Fibroblast of the aortic adventitia (primary cell): ENCODE results near the gene DGKK. TPM values are rescaled to one million over a fixed set of nuclear protein-coding genes. Genes with fewer than 3 reads are reported as not detected.
A peak's percentile ranks its signal among the peaks of the same experiment; 100 is the strongest.

ENCODE experiments used
- DNase-seq: peaks from one replicate; pipeline ENCODE4 v3.0.0-alpha.2; 2010; ENCODE audit warnings: low read depth
- H3K4me3 ChIP-seq: 2 replicates; pipeline ENCODE4 v1.5.1; 2011; ENCODE audit warnings: low read depth, mild to moderate bottlenecking, control low read depth, low read length, moderate library complexity
- CTCF ChIP-seq: IDR thresholded peaks from 2 replicates; pipeline ENCODE4 v1.5.1; 2011; ENCODE audit warnings: mild to moderate bottlenecking, low read length, control low read depth, inconsistent platforms; ENCODE audit not compliant: insufficient read depth
- total RNA-seq: library from RNA; depleted of rRNA; stranded (reverse); fragments of >200 nt; gene quantifications from 2 replicates; pipeline ENCODE4 v1.2.3, GENCODE V29; 2012; ENCODE audit warnings: low replicate concordance

Gene DGKK
- total RNA-seq, 1 donor: not detected

GRCh38 chrX:50452782-50453181 is 17.8 kb downstream of the DGKK start:
- no peak overlapping the region for H3K4me3 ChIP-seq
- TF ChIP-seq CTCF: no peak
- DNase-seq: no peak

- H3K4me3 ChIP-seq: no peak overlapping the region
- TF ChIP-seq CTCF: no peak
- DNase-seq: no peak
Measured at GRCh38 chrX:50450324-50450723, 20.3 kb downstream of the DGKK start.

DNA sequence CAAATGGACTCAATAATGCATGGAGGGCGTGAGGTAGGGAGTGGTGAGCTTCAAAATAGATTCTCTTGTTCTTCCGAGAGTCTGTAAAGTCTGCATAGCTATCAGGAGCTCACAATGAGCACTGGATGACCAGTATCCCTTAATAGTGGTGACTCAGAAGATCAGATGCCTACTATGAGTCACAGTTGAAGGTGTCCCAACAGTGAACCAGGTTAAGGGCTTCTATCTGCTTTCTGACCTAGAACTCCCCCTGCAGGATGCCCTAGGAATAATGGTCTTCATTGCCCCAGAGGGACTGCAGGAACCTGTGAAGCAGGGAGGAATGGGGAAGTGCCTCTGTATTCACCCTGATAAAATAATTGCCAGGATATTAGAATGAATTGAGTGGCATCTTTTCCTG is 22.1 kb downstream of the DGKK start:
- peak; percentile 3 for TF ChIP-seq CTCF
- H3K4me3 ChIP-seq: no peak overlapping the region
- DNase-seq: no peak

- no peak overlapping the region for H3K4me3 ChIP-seq
- no peak for DNase-seq
- no peak for TF ChIP-seq CTCF
Measured at GRCh38 chrX:50447535-50447934, 23.1 kb downstream of the DGKK start.

DNA sequence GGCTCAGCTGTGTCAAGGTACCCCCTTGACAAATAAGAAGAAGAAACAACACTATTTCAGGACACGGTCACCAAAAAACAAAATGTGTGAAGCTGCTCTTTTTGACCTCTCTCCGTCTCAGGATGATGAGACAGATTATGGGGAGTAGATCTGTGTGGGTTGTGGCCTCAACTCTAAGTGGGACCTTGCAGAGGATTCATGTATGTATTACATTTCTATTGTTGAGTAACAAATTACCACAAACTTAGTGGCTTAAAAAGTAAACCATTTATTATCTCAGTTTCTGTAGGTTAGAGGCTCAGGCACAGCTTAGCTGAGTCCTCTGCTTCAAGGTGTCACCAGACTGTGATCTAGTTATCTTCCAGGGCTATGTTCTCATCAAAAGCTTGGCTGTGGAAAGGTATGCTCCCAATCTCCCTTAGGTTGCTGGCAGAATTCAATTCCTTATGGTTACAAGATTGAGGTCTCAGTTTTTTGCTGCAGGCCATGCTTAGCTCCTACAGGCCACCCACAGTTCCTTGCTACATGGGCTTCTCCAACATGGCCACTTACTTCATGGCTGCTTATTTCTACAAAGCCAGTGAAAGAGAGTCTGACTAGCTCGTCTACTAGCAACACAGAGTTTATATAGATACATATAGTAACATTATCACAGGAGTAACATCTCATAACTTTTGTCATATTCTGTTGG is 28.1 kb downstream of the DGKK start:
- no peak overlapping the region for H3K4me3 ChIP-seq
- TF ChIP-seq CTCF: no peak
- DNase-seq: no peak

GRCh38 chrX:50436797-50437196 is 33.8 kb downstream of the DGKK start:
- no peak for TF ChIP-seq CTCF
- no peak overlapping the region for H3K4me3 ChIP-seq
- no peak for DNase-seq

- H3K4me3 ChIP-seq: no peak overlapping the region
- TF ChIP-seq CTCF: no peak
- no peak for DNase-seq
Measured at GRCh38 chrX:50432829-50433289, 37.8 kb downstream of the DGKK start.
